ES-I3 (cell line): ENCODE data around the gene AAGAB.
"Not testable (repeated sequence)": the region's sequence is repeated elsewhere in the genome, so short reads cannot be mapped to it uniquely, and the experiment has no call there.

Experiments
- H3K36me3 ChIP-seq: 2 replicates; pipeline ENCODE4 v1.6.1; 2013; ENCODE audit warnings: mild to moderate bottlenecking, low read length, control low read depth, moderate library complexity; ENCODE audit not compliant: insufficient read depth
- H3K4me1 ChIP-seq: 2 replicates; pipeline ENCODE4 v1.6.1; 2013; ENCODE audit warnings: mild to moderate bottlenecking, control low read depth, low read length; ENCODE audit not compliant: insufficient read depth
- H3K9ac ChIP-seq: 2 replicates; pipeline ENCODE4 v1.6.1; 2013; ENCODE audit warnings: low read depth, mild to moderate bottlenecking, low read length, moderate library complexity
- H3K9me3 ChIP-seq: 2 replicates; pipeline ENCODE4 v1.6.1; 2013; ENCODE audit warnings: mild to moderate bottlenecking, low read length, moderate library complexity; ENCODE audit not compliant: control insufficient read depth, insufficient read depth

The AAGAB gene, protein sequence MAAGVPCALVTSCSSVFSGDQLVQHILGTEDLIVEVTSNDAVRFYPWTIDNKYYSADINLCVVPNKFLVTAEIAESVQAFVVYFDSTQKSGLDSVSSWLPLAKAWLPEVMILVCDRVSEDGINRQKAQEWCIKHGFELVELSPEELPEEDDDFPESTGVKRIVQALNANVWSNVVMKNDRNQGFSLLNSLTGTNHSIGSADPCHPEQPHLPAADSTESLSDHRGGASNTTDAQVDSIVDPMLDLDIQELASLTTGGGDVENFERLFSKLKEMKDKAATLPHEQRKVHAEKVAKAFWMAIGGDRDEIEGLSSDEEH

DNA sequence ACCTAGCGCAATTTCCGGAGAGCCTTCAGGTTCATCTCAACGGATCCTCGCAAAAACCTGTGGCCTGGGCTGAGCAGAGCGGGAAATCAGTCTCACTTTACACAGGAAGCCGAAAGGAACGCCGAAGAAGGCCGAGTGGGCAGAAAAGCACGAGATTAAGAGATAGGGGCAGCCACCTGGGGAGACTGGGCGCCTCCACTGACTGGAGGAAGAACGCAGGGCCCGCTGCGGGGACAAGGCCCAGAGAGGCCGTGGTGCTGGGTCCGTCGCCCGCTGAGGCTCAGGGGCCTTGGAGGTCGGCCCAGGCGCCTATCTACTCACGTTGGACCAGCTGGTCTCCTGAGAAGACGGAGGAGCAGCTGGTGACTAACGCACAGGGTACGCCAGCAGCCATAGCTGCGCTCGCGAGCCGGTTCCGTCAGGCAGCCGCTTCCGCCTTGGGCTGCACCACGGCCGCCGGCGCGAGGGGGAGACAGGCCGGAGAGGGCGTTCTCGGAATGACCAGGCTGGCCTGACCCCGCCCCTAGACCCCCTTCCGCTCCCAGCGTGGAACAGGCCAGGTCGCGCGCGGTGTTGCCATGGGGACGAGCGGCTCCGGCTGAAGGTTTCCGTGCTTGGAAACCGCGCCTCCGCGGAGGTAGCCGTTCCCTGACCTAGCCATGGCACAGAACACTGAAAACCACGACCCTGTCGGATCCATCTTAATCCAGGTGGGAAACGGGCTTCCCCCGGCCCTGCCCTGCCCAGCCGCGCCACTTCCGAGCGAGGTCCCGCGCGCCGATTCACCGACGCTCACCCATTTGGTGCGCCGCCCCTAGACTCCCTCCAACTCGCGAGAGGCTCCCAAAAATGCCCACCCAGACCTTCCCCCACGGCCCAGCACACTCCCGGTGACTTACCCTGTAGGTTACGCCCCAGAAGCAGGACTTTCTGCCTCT lies at the start of gene AAGAB, which contains the start of gene IQCH:
Gene AAGAB, minus strand, starts transcription at position 424 of the 938 bp plus-strand sequence. Its CDS starts 30 bp downstream, at position 394.
Gene IQCH, plus strand, starts transcription at position 549 of the 938 bp plus-strand sequence. Its CDS starts 111 bp downstream, at position 660.
- no peaks in the 10 kb centered on the region for H3K9me3 ChIP-seq
- H3K36me3 ChIP-seq = no peaks in the 10 kb centered on the region
- H3K9ac ChIP-seq = peak within 1 kb of the TSS; percentile 75
- H3K4me1 ChIP-seq = no peaks in the 10 kb centered on the region

DNA sequence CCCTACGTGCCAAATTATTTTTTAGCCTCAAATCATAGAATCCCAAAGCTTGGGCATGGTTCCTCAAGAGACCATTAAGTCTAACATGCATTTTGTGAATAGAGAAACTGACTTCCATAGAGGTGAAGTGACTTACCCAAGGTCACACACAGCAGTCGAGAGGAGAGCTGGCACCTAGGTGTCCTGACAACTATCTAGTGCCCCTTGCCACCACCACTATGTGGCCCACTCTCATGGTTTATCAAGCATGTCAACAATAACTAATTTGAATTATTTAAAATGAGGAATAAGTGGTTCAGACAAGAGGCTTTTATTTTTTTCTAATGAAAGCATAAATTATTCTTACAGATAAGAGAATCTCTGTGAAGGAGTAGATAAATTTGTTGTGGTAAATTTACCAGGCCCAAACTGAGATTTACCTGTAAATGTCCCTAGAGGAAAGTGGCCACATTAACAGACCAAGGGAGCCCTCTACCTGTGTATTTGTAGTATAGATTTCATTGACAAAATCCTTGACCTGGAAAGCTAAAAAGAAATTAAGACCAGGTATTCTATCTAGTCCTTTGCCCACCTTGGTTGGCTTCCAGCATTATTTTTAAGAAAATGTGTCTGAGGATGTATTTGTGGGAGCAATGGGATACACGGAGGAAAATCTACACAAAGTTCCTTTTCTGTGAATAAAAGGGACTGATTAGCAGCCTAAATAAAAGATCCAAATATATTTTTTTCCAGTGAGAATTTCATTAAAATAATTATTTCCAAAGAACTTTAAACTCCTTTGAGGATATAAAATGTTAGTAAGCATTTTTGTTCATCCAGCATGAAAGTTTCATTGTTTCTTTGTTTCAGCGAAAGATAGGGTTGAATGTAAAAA lies 49.3 kb upstream of the AAGAB start:
- H3K9ac ChIP-seq = no peak overlapping the region

DNA sequence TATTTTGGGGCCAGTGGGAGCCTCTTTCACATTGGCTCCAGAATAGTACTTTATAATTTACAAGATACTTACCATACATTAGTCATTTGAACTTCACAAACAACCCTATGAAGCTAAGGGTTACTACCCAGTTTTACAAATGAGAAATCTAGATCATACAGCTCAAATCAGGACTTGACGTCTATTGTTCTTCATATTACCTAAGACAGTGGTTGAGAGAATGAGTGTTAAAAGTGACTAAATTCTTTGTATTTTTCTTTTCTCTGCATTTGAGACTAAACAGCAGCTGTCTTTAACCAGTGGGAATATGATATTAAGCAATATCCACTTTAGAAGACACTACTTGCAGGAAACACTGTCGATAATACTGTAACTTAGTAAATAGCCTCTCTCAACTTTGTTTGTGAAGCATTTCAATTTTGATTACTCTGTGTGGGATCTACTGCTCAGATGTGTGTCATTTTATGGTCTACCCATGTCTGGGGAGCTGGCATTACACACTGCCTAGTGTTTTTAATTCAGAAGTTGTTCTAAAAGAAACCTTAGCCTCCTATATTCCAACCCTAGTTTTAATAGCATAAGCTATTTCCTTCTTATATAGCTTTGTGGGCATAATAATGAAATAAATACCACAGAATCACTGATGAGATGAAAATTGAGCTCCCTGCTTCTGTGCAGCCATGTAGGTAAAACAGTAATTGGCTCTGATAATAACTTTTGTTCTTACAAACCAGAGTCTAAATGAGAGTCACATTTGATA lies 46.0 kb upstream of the AAGAB start:
- Histone ChIP-seq H3K4me1 (peaks cover 6% of the 10 kb centered on the region; the same call in 1 of the 2 replicates), H3K9ac (no peak overlapping the region), H3K36me3 (no peaks in the 10 kb centered on the region), H3K9me3 (no peaks in the 10 kb centered on the region)

More for the DNA sequence above, 49.3 kb upstream of the AAGAB start:
- H3K36me3 ChIP-seq = no peaks in the 10 kb centered on the region
- 0 out of 2 replicates have a peak, but pooled peaks cover 6% of the 10 kb centered on the region for H3K4me1 ChIP-seq
- H3K9me3 ChIP-seq = no peaks in the 10 kb centered on the region

DNA sequence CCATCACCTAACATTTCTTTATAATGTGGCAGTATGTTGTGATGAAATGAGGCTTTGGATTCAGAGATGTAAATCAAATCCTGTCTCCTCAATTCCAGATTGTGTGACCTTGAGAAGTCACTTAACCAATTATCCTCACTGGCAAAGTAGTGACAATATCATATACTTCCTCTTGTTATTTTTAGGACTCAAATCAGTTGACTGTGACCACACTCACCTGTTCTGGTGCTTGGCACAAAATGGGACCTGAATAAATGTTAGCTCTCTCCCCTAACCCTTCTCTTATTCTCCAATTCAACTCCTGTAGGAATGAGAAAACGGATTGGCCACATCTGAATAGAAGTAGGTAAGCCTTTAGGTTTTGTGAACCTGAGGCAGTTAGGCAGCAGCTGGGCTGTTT lies 42.2 kb upstream of the AAGAB start:
- Histone ChIP-seq H3K9me3 (no peaks in the 10 kb centered on the region), H3K36me3 (no peaks in the 10 kb centered on the region), H3K9ac (no peak overlapping the region), H3K4me1 (peaks cover 6% of the 10 kb centered on the region; the same call in 1 of the 2 replicates)

DNA sequence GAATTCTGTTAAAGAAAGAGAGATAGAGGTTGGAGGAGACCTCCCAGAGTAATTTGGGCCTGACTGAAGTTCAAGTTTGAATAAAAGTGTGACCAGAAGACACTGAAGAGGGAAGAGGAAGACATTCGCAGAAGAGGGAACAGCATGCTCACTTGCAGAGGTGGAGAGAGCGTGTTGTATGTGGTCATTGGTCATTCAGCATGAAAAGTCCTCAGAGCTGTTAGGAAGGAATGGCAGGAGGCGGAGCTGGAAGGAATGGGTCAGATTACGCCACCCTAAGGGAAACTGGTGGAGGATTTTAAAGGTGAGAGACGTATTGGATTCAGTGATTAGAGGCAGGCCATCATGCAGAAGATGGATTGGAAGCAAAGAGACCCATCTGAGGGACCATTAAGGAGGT lies 41.7 kb upstream of the AAGAB start:
- Histone ChIP-seq H3K9me3 (no peaks in the 10 kb centered on the region), H3K36me3 (no peaks in the 10 kb centered on the region), H3K4me1 (peaks cover 6% of the 10 kb centered on the region; the same call in 1 of the 2 replicates), H3K9ac (no peak overlapping the region)

DNA sequence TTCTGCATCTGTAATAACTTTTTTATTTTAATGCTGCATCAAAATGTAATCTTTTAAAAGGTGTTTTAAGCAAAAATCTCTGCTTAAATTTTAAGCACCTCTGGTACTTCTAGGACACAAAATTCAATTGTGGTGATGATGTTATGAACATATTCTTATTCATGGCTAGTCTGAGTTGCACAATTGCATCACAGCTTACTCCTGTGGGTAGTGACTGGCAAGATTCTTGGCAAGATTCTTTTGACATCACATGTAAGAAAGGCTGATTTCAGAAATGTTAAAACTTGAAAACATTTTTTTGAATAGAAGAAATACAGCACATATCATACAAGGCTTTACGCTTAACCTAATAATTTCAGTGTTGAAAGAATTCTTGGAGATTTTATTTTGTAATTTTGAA lies 35.9 kb upstream of the AAGAB start:
- no peak overlapping the region for H3K9ac ChIP-seq
- H3K36me3 ChIP-seq = no peaks in the 10 kb centered on the region
- H3K4me1 ChIP-seq = no peaks in the 10 kb centered on the region
- H3K9me3 ChIP-seq = no peaks in the 10 kb centered on the region

DNA sequence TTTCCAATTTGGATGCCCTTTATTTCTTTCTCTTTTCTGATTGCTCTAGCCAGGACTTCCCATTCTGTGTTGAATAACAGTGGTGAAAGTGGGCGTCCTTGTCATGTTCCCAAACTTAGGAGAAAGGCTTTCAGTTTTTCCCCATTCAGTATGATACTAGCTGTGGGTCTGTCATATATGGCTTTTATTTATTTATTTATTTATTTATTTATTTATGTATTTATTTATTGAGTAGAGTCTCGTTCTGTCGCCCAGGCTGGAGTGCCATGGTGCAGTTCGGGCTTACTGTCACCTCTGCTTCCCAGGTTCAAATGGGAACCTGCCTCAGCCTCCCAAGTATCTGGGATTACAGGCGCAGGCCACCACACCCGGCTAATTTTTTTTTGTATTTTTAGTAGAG lies 31.9 kb upstream of the AAGAB start:
- not testable (repeated sequence) for H3K9ac ChIP-seq, H3K9me3 ChIP-seq, H3K4me1 ChIP-seq, H3K36me3 ChIP-seq

DNA sequence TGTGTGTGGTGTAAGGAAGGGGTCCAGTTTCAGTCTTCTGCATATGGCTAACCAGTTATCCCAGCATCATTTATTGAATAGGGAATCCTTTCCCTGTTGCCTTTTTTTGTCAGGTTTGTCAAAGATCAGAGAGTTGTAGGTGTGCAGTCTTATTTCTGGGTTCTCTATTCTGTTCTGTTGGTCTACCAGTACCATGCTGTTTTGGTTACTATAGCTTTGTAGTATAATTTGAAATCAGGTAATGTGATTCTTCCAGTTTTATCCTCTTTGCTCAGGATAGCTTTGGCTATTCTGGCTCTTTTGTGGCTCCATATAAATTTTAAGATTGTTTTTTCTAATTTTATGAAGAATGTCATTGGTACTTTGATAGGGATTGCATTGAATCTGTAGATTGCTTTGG lies 31.2 kb upstream of the AAGAB start:
- H3K9ac ChIP-seq, H3K36me3 ChIP-seq, H3K9me3 ChIP-seq, H3K4me1 ChIP-seq: not testable (repeated sequence)

DNA sequence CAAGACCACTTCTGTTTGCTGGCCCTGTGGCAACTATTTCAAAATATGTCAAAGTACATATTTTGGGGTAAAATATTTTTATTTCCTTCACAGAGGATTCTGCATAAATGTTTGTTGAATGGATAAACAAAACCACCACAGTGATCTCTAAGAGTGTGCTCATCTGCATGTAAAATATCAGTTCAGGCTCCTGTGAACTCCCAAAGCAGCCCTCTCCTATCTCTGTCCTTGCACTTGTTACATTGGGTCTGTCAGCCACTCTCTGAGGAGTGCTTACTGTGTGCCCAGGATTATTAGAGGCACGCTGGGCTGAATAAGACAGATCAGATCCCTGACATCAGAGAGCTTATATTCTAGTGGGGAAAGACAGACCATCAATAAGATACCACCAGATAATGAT lies 27.3 kb upstream of the AAGAB start:
- Histone ChIP-seq H3K9ac (no peak overlapping the region), H3K36me3 (no peaks in the 10 kb centered on the region), H3K4me1 (peaks cover 5% of the 10 kb centered on the region; the same call in 1 of the 2 replicates), H3K9me3 (no peaks in the 10 kb centered on the region)

DNA sequence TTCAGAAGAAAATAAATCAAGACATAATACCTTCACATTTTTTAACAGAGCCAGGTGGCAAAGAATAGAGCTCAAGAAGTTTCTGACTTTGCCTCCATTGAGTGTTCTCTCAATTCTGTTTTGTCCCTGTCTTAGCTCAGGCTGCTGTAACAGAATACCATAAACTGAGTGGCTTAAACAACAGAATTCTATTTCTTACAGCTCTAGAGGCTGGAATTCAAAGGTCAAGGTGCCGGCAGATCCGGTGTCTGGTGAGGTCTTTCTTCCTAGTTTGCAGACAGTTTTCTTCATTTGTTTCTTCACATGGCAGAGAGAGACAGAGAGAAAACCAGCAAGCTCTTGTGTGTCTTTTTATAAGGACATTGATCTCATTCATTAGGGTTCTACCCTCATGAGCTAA lies 25.8 kb upstream of the AAGAB start:
- H3K9ac ChIP-seq = no peak overlapping the region
- no peaks in the 10 kb centered on the region for H3K9me3 ChIP-seq
- H3K4me1 ChIP-seq = peaks cover 5% of the 10 kb centered on the region; the same call in 1 of the 2 replicates
- no peaks in the 10 kb centered on the region for H3K36me3 ChIP-seq

DNA sequence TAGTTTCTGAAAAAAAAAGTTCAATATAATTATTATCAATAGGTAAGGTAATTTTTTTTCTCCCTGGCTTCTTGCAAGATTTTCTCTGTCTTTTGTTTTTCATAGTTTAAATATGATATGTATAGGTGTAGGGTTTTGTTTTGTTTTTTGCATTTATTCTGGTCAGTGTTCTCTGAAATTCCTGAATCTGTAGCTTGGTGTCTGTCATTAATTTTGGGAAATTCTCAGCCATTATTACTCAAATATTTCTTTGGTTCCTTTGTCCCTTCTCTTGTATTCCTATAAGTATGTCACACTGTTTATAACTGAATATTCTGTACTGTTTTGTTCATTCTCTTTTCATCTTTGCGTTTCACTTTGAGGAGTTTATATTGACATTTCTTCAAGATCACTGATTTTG lies 22.2 kb upstream of the AAGAB start:
- no peaks in the 10 kb centered on the region; the same call in 1 of the 2 replicates for H3K4me1 ChIP-seq
- H3K36me3 ChIP-seq = no peaks in the 10 kb centered on the region
- no peaks in the 10 kb centered on the region for H3K9me3 ChIP-seq

DNA sequence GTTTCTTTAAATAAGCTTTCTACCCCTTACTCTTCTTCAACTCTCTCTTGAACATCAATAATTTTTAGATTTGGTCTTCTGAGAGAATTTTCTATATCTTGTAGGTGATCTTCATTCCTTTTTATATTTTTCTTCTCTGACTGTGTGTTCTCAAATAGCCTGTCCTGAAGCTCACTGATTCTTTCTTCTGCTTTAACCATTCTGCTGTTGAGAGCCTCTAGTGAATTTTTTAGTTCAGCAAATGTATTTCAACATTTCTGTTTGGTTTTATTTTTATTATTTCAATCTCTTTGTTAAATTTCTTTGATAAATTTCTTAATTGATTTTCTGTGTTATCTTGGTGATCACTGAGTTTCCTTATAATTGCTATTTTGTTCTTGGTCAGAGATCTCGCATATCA lies 19.8 kb upstream of the AAGAB start:
- no peaks in the 10 kb centered on the region for H3K9me3 ChIP-seq
- H3K36me3 ChIP-seq = no peaks in the 10 kb centered on the region
- H3K4me1 ChIP-seq = no peaks in the 10 kb centered on the region
- no peak overlapping the region for H3K9ac ChIP-seq

More for the DNA sequence above, 22.2 kb upstream of the AAGAB start:
- no peak overlapping the region for H3K9ac ChIP-seq
